Measurements from ENCODE around the gene CYP1A1.

- TF ChIP-seq CTCF (IDR thresholded peaks at IDR 0.05) (no peak), TCF7L2 (IDR thresholded peaks at IDR 0.05; ENCODE audit: low read depth, low read length) (no peak), REST (IDR thresholded peaks at IDR 0.05; ENCODE audit: insufficient read depth in 1 of 2, low read depth in 2 of 2, low read length in 1 of 2) (no peak)
These were observed 27.2 kb upstream of the CYP1A1 start for GRCh38 chr15:74752531-74752930.

Measured in Panc1 (cell line).